GM12892 (cell line): ENCODE measurements around the gene METTL23.

Experiments
- POLR2AphosphoS5 ChIP-seq: IDR thresholded peaks from 2 replicates; pipeline ENCODE4 v1.6.1; 2011; ENCODE audit warnings: low read depth, low read length, control low read depth
- TAF1 ChIP-seq: IDR thresholded peaks from 2 replicates; pipeline ENCODE4 v1.6.1; 2011; ENCODE audit warnings: low read depth, mild to moderate bottlenecking, control low read depth, low read length, borderline replicate concordance

GRCh38 chr17:76700270-76700616, 26.4 kb upstream of the METTL23 start:
- TF ChIP-seq POLR2AphosphoS5 (no peak), TAF1 (no peak)
